ENCODE results near the gene ALDH5A1. TPM values are rescaled to one million over a fixed set of nuclear protein-coding genes. Genes with fewer than 3 reads are reported as not detected.

ALDH5A1 gene
- total RNA-seq, result 10 to 100 TPM in 1 of 4 donors, 1 to 10 TPM in 3; 6.8 to 12.4 (median 9.1) TPM

DNA sequence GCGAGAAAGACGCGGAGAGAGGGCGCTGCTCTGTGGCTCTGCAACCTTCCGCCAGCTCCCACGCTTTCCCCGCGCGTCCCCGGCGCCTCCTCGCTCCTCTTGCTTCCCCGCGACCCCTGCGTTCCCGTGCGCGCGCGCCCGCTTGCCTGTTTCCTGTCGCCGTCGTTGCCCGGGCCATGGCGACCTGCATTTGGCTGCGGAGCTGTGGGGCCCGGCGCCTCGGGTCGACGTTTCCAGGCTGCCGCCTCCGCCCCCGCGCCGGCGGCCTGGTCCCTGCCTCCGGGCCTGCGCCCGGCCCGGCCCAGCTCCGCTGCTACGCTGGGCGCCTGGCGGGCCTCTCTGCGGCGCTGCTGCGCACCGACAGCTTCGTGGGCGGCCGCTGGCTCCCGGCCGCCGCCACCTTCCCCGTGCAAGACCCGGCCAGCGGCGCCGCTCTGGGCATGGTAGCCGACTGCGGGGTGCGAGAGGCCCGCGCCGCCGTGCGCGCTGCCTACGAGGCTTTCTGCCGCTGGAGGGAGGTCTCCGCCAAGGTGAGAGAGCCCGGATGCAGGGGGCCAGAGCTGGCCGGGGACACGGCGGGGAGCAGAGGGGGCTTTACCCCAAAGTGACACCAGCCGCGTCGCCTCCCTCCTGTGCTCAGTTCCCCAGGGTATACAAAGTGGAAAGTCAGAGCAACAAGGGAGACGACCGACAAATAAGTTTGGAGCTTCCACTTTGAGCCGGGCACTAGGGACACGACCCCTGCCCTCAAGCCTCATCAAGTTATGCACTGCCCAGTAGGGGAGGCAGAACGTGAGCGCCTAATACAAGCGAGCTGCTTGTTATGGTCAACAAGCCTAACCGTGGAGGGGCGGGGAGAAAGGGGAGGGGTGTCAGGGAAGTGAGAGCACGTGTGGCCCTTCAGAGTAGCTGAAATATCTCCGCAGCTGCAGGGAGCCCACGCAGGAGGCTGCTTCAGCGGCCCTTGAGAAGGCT lies at the start of gene ALDH5A1:
ALDH5A1 (plus strand) TSS at position 149 of the 975 bp plus-strand sequence; CDS start at position 177, 28 bp downstream.
- peak in 1 of 2 donors; percentile 22 for TF ChIP-seq POLR2A (IDR thresholded peaks at IDR 0.05)
- TF ChIP-seq, protein P1, sequence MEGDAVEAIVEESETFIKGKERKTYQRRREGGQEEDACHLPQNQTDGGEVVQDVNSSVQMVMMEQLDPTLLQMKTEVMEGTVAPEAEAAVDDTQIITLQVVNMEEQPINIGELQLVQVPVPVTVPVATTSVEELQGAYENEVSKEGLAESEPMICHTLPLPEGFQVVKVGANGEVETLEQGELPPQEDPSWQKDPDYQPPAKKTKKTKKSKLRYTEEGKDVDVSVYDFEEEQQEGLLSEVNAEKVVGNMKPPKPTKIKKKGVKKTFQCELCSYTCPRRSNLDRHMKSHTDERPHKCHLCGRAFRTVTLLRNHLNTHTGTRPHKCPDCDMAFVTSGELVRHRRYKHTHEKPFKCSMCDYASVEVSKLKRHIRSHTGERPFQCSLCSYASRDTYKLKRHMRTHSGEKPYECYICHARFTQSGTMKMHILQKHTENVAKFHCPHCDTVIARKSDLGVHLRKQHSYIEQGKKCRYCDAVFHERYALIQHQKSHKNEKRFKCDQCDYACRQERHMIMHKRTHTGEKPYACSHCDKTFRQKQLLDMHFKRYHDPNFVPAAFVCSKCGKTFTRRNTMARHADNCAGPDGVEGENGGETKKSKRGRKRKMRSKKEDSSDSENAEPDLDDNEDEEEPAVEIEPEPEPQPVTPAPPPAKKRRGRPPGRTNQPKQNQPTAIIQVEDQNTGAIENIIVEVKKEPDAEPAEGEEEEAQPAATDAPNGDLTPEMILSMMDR (IDR thresholded peaks at IDR 0.05), result peak in 2 of 4 experiments; percentile 28 to 29
- DNase-seq, result peak; percentile 63 to 69
- Histone ChIP-seq H3K27ac (peak within 1 kb of the TSS; percentile 63 to 82), H3K4me3 (peak within 1 kb of the TSS; percentile 43 to 57), H3K27me3 (no peaks in the 10 kb centered on the region), H3K4me1 (no peaks in the 10 kb centered on the region), H3K36me3 (no peaks in the 10 kb centered on the region), H3K9me3 (no peaks in the 10 kb centered on the region)
- intact Hi-C loops (cut with DNase I; ENCODE audit: low total_unique reads), result no loop called here

DNA sequence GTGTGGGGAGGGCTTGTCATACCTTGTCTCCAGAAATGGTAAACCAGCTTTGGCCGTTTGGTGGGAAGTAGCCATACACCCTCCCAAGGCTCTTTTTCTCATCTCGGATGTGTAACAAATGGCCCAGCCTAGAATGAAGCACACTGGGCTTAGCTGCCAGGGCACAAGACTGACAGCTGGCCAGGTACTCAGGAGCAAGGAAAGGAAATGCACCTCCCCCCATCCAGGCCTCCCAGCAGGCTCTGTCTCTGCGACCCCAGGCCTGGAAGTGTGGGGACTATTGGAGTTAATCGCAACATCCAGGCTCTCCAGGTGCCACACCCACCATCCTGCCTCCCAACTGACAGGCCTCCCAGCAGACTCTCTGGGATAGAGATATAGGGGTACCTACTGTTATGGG lies 49.1 kb upstream of the ALDH5A1 start:
- Histone ChIP-seq H3K36me3 (no peaks in the 10 kb centered on the region), H3K4me3 (no peak overlapping the region), H3K27ac (no peak overlapping the region), H3K27me3 (no peaks in the 10 kb centered on the region), H3K9me3 (no peaks in the 10 kb centered on the region), H3K4me1 (no peaks in the 10 kb centered on the region)
- no peak for TF ChIP-seq POLR2A (IDR thresholded peaks at IDR 0.05)
- TF ChIP-seq, protein P1 (IDR thresholded peaks at IDR 0.05), result no peak
- DNase-seq, result no peak
- intact Hi-C loops (cut with DNase I; ENCODE audit: low total_unique reads), result no loop called here

DNA sequence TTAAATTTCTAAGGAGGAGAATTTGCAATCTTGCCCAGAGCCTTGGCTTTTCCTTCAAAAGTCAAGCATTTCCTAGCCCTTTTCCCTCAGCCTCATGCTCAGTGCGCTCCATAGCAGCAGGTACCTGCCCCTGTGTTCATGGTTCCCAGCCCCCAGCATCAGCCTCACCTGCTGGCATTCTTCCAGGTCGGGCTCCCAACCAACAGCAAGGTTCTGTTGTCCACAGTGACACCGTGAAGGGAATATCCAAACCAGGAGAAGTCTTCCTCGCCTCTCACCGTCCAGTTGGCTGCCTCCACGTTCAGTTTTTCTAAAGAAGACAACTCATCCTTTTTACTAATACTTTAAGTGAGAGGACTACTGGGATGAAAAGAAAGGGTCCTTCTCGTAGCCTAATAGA lies 48.1 kb upstream of the ALDH5A1 start:
- Histone ChIP-seq H3K4me1 (no peaks in the 10 kb centered on the region), H3K9me3 (no peaks in the 10 kb centered on the region), H3K4me3 (no peak overlapping the region), H3K36me3 (no peaks in the 10 kb centered on the region), H3K27ac (no peak overlapping the region), H3K27me3 (no peaks in the 10 kb centered on the region)
- intact Hi-C loops (cut with DNase I; ENCODE audit: low total_unique reads), result no loop called here
- TF ChIP-seq POLR2A (IDR thresholded peaks at IDR 0.05), result no peak
- TF ChIP-seq, protein P1 (IDR thresholded peaks at IDR 0.05), result no peak
- DNase-seq, result no peak

DNA sequence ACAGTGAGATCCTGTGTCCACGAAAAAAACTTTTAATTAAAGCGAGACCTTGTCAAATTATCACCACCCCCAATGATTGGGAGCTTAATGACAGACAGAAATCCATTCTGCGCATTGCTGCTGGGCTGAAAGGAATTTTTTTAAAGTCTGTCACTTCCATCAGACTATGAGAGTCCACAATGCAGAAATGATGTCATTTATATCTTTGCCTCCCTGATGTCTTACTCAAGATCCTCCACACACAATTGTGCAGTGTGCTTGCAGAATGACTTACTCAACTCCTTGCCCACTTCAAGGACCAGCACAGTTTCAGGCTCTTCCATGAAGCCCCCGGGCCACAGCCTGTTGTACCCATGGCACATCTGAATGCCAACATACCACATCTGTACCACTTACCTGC lies 46.4 kb upstream of the ALDH5A1 start:
- no peak for DNase-seq
- Histone ChIP-seq H3K27ac (no peak overlapping the region), H3K9me3 (no peaks in the 10 kb centered on the region), H3K4me3 (no peak overlapping the region), H3K4me1 (no peaks in the 10 kb centered on the region), H3K36me3 (no peaks in the 10 kb centered on the region), H3K27me3 (no peaks in the 10 kb centered on the region)
- TF ChIP-seq, protein P1 (IDR thresholded peaks at IDR 0.05), result no peak
- no peak for TF ChIP-seq POLR2A (IDR thresholded peaks at IDR 0.05)
- intact Hi-C loops (cut with DNase I; ENCODE audit: low total_unique reads), result no loop called here

DNA sequence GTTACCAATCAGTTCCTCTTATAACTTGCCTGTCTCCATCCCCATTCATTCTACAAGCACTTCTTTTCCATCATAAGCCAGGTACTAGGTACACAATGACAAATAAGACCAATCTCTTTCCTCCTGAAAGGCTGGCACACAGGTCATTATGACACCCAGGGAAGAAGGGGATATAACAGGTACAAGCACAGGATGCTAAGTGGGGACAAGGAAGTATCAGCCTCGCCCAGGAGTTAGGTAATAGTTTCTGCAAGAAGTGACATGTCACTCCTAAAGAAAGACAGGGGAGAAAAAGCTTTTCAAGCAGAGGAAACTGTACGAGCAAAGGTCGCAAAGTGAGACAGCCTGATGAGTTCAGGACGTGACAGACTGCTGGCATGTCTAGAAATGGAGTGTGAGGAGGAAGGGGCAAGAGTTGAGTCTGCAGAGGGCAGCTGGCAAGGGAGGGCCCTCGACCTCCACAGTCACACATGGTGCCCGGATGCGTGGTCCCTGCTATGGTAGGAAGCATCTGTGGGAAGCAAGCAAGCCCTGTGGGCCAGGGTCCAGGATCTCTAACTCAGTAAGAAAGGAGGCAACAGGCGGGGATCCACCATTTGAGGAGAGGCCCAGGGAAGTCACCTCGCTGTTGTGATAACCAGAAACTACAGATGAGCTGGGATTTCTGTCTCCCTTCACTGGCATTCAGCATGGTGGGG lies 45.8 kb upstream of the ALDH5A1 start:
- DNase-seq, result no peak
- no peaks in the 10 kb centered on the region for H3K36me3 ChIP-seq
- intact Hi-C loops (cut with DNase I; ENCODE audit: low total_unique reads), result no loop called here

More for the DNA sequence above, 45.8 kb upstream of the ALDH5A1 start:
- Histone ChIP-seq H3K9me3 (no peaks in the 10 kb centered on the region), H3K4me3 (no peak overlapping the region), H3K4me1 (no peaks in the 10 kb centered on the region), H3K27ac (no peak overlapping the region), H3K27me3 (no peaks in the 10 kb centered on the region)
- no peak for TF ChIP-seq POLR2A (IDR thresholded peaks at IDR 0.05)
- TF ChIP-seq, protein P1 (IDR thresholded peaks at IDR 0.05), result no peak

All from uterus (tissue), 4 donors.